HG03039 (cell line): Measurements from ENCODE around the gene STARD10.
A peak's percentile ranks its signal among the peaks of the same experiment; 100 is the strongest.
"Not testable (repeated sequence)": the region's sequence is repeated elsewhere in the genome, so short reads cannot be mapped to it uniquely, and the experiment has no call there.

Experiments used
- ATAC-seq: cut with Tn5 transposase; IDR thresholded peaks from one replicate; pipeline ENCODE4 v1.9.1; 2021; ENCODE audit warnings: mild to moderate bottlenecking, moderate library complexity; ENCODE audit not compliant: unreplicated experiment

Gene STARD10

GRCh38 chr11:72826191-72826941, 32.5 kb upstream of the STARD10 start:
- no peak for ATAC-seq

- no peak for ATAC-seq
Observed at GRCh38 chr11:72825661-72826060, 31.8 kb upstream of the STARD10 start.

GRCh38 chr11:72824811-72825505, 31.1 kb upstream of the STARD10 start:
- ATAC-seq = no peak

GRCh38 chr11:72824020-72824419, 30.2 kb upstream of the STARD10 start:
- no peak for ATAC-seq

GRCh38 chr11:72823105-72823804, 29.4 kb upstream of the STARD10 start:
- ATAC-seq = no peak

- ATAC-seq = no peak
Observed at GRCh38 chr11:72821920-72822799, 28.3 kb upstream of the STARD10 start.

GRCh38 chr11:72821221-72821919, 27.5 kb upstream of the STARD10 start:
- ATAC-seq = no peak

- no peak for ATAC-seq
Observed at GRCh38 chr11:72820439-72821139, 26.7 kb upstream of the STARD10 start.

- no peak for ATAC-seq
Observed at GRCh38 chr11:72818971-72819370, 25.1 kb upstream of the STARD10 start.

GRCh38 chr11:72817966-72818365, 24.1 kb upstream of the STARD10 start:
- no peak for ATAC-seq

GRCh38 chr11:72816404-72816990, 22.6 kb upstream of the STARD10 start:
- no peak for ATAC-seq

GRCh38 chr11:72815110-72815618, 21.3 kb upstream of the STARD10 start:
- ATAC-seq = no peak

GRCh38 chr11:72814286-72815109, 20.7 kb upstream of the STARD10 start, which contains the start of gene ATG16L2:
TSS of gene ATG16L2 (plus strand) at chr11:72814411. CDS start at chr11:72814446, 35 bp downstream.
- ATAC-seq = peak; percentile 61

GRCh38 chr11:72813740-72814285, 20.0 kb upstream of the STARD10 start:
- peak; percentile 47 for ATAC-seq

GRCh38 chr11:72812967-72813739, 19.3 kb upstream of the STARD10 start:
- ATAC-seq = peak; percentile 26

- no peak for ATAC-seq
Observed at GRCh38 chr11:72812604-72812966, 18.7 kb upstream of the STARD10 start.

- not testable (repeated sequence) for ATAC-seq
Observed at GRCh38 chr11:72811686-72812085, 17.8 kb upstream of the STARD10 start.
